ENCODE data around the gene SLITRK1. TPM values are rescaled to one million over a fixed set of nuclear protein-coding genes. Genes with fewer than 3 reads are reported as not detected.

Gene SLITRK1
- total and polyA plus RNA-seq, 9 of the 15 experiments (the other 6 are each of a cell fraction or from before 2014, with no cell fraction given) = not detected

- no TSS peak for BruUV-seq (replicated peaks)
- H3K9ac ChIP-seq (ENCODE audit: insufficient read depth in 1 of 2, low read depth in 2 of 2, low read length in 2 of 2) = no peak overlapping the region
- no peak for DNase-seq (ENCODE audit: extremely low read depth in 1 of 4, low spot score in 3 of 4)
- H3K4me2 ChIP-seq (ENCODE audit: insufficient read depth, low read length) = no peak overlapping the region
- no peaks in the 10 kb centered on the region for H3K9me1 ChIP-seq (ENCODE audit: control insufficient read depth, insufficient read depth, low read length)
- no peaks in the 10 kb centered on the region; the same call in 1 of the 2 replicates for H3K9me3 ChIP-seq (replicated peaks; ENCODE audit: control insufficient read depth, insufficient read depth, low read depth, low read length)
- ChIA-PET POLR2A (no interaction called here), CTCF (ENCODE audit: low intra/inter-chr PET ratio) (no interaction called here)
- no peak overlapping the region for H2AFZ ChIP-seq (ENCODE audit: low read depth, low read length)
- no peak for ATAC-seq
- H3K4me3 ChIP-seq = no peak overlapping the region
- TF ChIP-seq NFRKB (IDR thresholded peaks at IDR 0.05; ENCODE audit: low read depth) = no peak
- no peak for TF ChIP-seq NFYB (IDR thresholded peaks at IDR 0.05; ENCODE audit: extremely low read depth, insufficient read length)
- TF ChIP-seq RNF2 (IDR thresholded peaks at IDR 0.05) = no peak
- no peak for TF ChIP-seq TBL1XR1 (IDR thresholded peaks at IDR 0.05; ENCODE audit: low read length in 2 of 2)
- TF ChIP-seq RFX5 (IDR thresholded peaks at IDR 0.05; ENCODE audit: low read depth, low read length) = no peak
- TF ChIP-seq TFAM (CRISPR knock-in tag; conservative IDR thresholded peaks at IDR 0.05) = no peak
- no peak for TF ChIP-seq TAF15 (IDR thresholded peaks at IDR 0.05; ENCODE audit: low read depth, low read length)
- TF ChIP-seq RFX1 (IDR thresholded peaks at IDR 0.05) = no peak
- no peak for TF ChIP-seq CBX5 (IDR thresholded peaks at IDR 0.05; ENCODE audit: borderline replicate concordance, low read depth)
- no peak for TF ChIP-seq SIRT6 (IDR thresholded peaks at IDR 0.05; ENCODE audit: low read depth, low read length)
- no peak for TF ChIP-seq THAP7 (CRISPR knock-in tag; IDR thresholded peaks at IDR 0.05)
- no peak for TF ChIP-seq SMARCB1 (IDR thresholded peaks at IDR 0.05; ENCODE audit: insufficient read length, low read depth)
- TF ChIP-seq RBM14 (IDR thresholded peaks at IDR 0.05; ENCODE audit: borderline replicate concordance, insufficient read depth, low read depth, low read length) = no peak
- no peak for TF ChIP-seq ZNF274 (IDR thresholded peaks at IDR 0.05; ENCODE audit: borderline replicate concordance, low read depth, low read length)
- no peaks in the 10 kb centered on the region for H4K20me1 ChIP-seq (replicated peaks; ENCODE audit: control insufficient read depth, insufficient read depth, low read length)
- no peak for FAIRE-seq
- in situ Hi-C loops (cut with MboI) = no loop called here
- no peaks in the 10 kb centered on the region for H3K36me3 ChIP-seq (ENCODE audit: control insufficient read depth, insufficient read depth, low read length)
- no peaks in the 10 kb centered on the region for H3K27me3 ChIP-seq (ENCODE audit: control insufficient read depth in 2 of 2, insufficient read depth in 2 of 2, low read length in 2 of 2)
- H3K27ac ChIP-seq (ENCODE audit: extremely low read depth, low read depth, low read length) = no peak overlapping the region
- H3K79me2 ChIP-seq (ENCODE audit: control insufficient read depth, insufficient read depth, low read length) = no peaks in the 10 kb centered on the region
- no peaks in the 10 kb centered on the region for H3K4me1 ChIP-seq (replicated peaks in 1 of 2; ENCODE audit: control insufficient read depth in 2 of 2, insufficient read depth in 2 of 2, low read length in 2 of 2)
- intact Hi-C loops (cut with micrococcal nuclease) = no loop called here
These were observed 14.6 kb downstream of the SLITRK1 start for GRCh38 chr13:83867708-83868107.
